ENCODE data around the gene CCT8. TPM values are rescaled to one million over a fixed set of nuclear protein-coding genes. Genes with fewer than 3 reads are reported as not detected.

Gene CCT8
- polyA plus RNA-seq, 1 donor from 2014 or later: 249 TPM

- Histone ChIP-seq H3K4me3 (ENCODE audit: low read length) (no peak overlapping the region), H3K4me2 (ENCODE audit: low read length) (no peak overlapping the region), H3K9me3 (ENCODE audit: low read length) (no peaks in the 10 kb centered on the region), H2AFZ (ENCODE audit: low read depth, low read length) (no peak overlapping the region), H3F3A (ENCODE audit: insufficient read depth, low read length, poor library complexity, severe bottlenecking) (no peaks in the 10 kb centered on the region), H3K36me3 (ENCODE audit: insufficient read depth, low read length) (no peaks in the 10 kb centered on the region), H3K79me2 (replicated peaks; ENCODE audit: insufficient read depth, low read length) (no peaks in the 10 kb centered on the region), H3K27ac (ENCODE audit: low read length) (no peak overlapping the region), H3K9me2 (ENCODE audit: insufficient read depth, low read length) (no peaks in the 10 kb centered on the region), H3K27me3 (ENCODE audit: insufficient read depth, low read depth, low read length) (no peaks in the 10 kb centered on the region), H4K20me1 (ENCODE audit: insufficient read depth) (no peaks in the 10 kb centered on the region), H3K9ac (ENCODE audit: low read length) (no peak overlapping the region)
- no peak for TF ChIP-seq CTCF (IDR thresholded peaks at IDR 0.05; ENCODE audit: poor library complexity, severe bottlenecking)
- TF ChIP-seq TAF1 (IDR thresholded peaks at IDR 0.05; ENCODE audit: low read depth): no peak
- TF ChIP-seq POLR2AphosphoS5 (IDR thresholded peaks at IDR 0.05): no peak
- no peak for TF ChIP-seq REST (IDR thresholded peaks at IDR 0.05; ENCODE audit: borderline replicate concordance)
- TF ChIP-seq MXI1 (conservative IDR thresholded peaks at IDR 0.05; ENCODE audit: poor library complexity, severe bottlenecking): no peak
- TF ChIP-seq EP300 (conservative IDR thresholded peaks at IDR 0.05; ENCODE audit: poor library complexity, severe bottlenecking): no peak
- TF ChIP-seq EZH2 (IDR thresholded peaks at IDR 0.05; ENCODE audit: borderline replicate concordance, insufficient read depth, low read length, poor library complexity, severe bottlenecking): no peak
- no peak for TF ChIP-seq SMC3 (conservative IDR thresholded peaks at IDR 0.05; ENCODE audit: poor library complexity)
- no peak for TF ChIP-seq RAD21 (conservative IDR thresholded peaks at IDR 0.05)
Observed at GRCh38 chr21:29052224-29052623, 21.2 kb downstream of the CCT8 start.

- H4K20me1 ChIP-seq (ENCODE audit: insufficient read depth): no peaks in the 10 kb centered on the region
- H3K27me3 ChIP-seq (ENCODE audit: insufficient read depth, low read depth, low read length): no peaks in the 10 kb centered on the region
- no peaks in the 10 kb centered on the region for H3F3A ChIP-seq (ENCODE audit: insufficient read depth, low read length, poor library complexity, severe bottlenecking)
- TF ChIP-seq RAD21 (conservative IDR thresholded peaks at IDR 0.05): no peak
- no peak for TF ChIP-seq SMC3 (conservative IDR thresholded peaks at IDR 0.05; ENCODE audit: poor library complexity)
- TF ChIP-seq CTCF (IDR thresholded peaks at IDR 0.05; ENCODE audit: poor library complexity, severe bottlenecking): no peak
- no peak for TF ChIP-seq TAF1 (IDR thresholded peaks at IDR 0.05; ENCODE audit: low read depth)
- no peak for TF ChIP-seq EP300 (conservative IDR thresholded peaks at IDR 0.05; ENCODE audit: poor library complexity, severe bottlenecking)
- no peak overlapping the region for H3K4me2 ChIP-seq (ENCODE audit: low read length)
- no peaks in the 10 kb centered on the region for H3K79me2 ChIP-seq (replicated peaks; ENCODE audit: insufficient read depth, low read length)
- H3K9me2 ChIP-seq (ENCODE audit: insufficient read depth, low read length): no peaks in the 10 kb centered on the region
- no peak overlapping the region for H3K4me3 ChIP-seq (ENCODE audit: low read length)
- no peak overlapping the region for H2AFZ ChIP-seq (ENCODE audit: low read depth, low read length)
- no peak overlapping the region for H3K27ac ChIP-seq (ENCODE audit: low read length)
- H3K36me3 ChIP-seq (ENCODE audit: insufficient read depth, low read length): no peaks in the 10 kb centered on the region
- H3K9me3 ChIP-seq (ENCODE audit: low read length): no peaks in the 10 kb centered on the region
- H3K9ac ChIP-seq (ENCODE audit: low read length): no peak overlapping the region
Observed at GRCh38 chr21:29034678-29035077, 38.8 kb downstream of the CCT8 start.

All from neural cell (in vitro differentiated cells).